ENCODE data around the gene SRRT.

GRCh38 chr7:100861616-100861985, 13.3 kb upstream of the SRRT start:
- TF ChIP-seq, protein P1, sequence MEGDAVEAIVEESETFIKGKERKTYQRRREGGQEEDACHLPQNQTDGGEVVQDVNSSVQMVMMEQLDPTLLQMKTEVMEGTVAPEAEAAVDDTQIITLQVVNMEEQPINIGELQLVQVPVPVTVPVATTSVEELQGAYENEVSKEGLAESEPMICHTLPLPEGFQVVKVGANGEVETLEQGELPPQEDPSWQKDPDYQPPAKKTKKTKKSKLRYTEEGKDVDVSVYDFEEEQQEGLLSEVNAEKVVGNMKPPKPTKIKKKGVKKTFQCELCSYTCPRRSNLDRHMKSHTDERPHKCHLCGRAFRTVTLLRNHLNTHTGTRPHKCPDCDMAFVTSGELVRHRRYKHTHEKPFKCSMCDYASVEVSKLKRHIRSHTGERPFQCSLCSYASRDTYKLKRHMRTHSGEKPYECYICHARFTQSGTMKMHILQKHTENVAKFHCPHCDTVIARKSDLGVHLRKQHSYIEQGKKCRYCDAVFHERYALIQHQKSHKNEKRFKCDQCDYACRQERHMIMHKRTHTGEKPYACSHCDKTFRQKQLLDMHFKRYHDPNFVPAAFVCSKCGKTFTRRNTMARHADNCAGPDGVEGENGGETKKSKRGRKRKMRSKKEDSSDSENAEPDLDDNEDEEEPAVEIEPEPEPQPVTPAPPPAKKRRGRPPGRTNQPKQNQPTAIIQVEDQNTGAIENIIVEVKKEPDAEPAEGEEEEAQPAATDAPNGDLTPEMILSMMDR (IDR thresholded peaks at IDR 0.05): no peak
- TF ChIP-seq EZH2 (IDR thresholded peaks at IDR 0.05) (no peak), EZH2phosphoT487 (IDR thresholded peaks at IDR 0.05) (no peak)
